HG03045 (cell line): Measurements from ENCODE around the gene MEGF6.

ENCODE experiments used
- ATAC-seq: cut with Tn5 transposase; IDR thresholded peaks from one replicate; pipeline ENCODE4 v1.9.1; 2021; ENCODE audit warnings: mild to moderate bottlenecking, moderate library complexity; ENCODE audit not compliant: unreplicated experiment

MEGF6 gene

GRCh38 chr1:3491291-3492246 is 119.7 kb downstream of the MEGF6 start:
- ATAC-seq: no peak

DNA sequence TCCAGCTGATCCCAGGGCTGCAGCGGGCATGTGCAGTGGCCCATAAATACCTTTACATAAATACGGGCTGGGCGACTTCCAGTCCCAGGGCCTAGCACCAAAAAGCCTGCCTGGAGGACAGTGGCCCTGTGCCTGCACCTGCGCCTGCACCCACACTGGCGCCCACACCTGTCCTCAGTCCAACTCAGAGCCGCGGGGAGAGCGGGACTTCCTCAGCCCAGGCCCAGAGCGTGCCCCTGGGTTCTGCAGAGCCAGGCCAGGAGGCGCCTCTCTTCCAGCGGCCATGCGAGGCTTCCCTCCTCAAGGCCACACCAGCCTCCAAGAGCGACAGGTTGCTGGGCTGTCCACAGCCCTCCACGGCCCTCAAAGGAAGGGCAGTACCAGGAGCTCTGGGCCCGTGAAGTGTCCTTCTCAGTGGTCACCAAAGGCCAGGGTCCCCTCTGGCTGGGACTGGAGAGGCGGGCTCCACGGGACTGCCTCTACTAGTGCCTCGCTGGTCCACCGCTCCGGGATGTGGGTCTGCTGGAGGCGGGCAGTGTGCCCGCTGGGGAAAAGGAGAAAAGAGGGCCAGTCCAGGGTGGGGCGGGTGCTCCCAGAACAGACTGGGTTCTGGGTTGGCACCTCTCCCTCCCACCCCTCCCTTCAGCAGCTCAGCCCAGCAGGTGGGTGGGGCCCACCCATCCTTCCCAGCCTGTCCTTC is 121.1 kb downstream of the MEGF6 start:
- ATAC-seq: no peak

GRCh38 chr1:3488432-3488831 is 122.9 kb downstream of the MEGF6 start:
- no peak for ATAC-seq

DNA sequence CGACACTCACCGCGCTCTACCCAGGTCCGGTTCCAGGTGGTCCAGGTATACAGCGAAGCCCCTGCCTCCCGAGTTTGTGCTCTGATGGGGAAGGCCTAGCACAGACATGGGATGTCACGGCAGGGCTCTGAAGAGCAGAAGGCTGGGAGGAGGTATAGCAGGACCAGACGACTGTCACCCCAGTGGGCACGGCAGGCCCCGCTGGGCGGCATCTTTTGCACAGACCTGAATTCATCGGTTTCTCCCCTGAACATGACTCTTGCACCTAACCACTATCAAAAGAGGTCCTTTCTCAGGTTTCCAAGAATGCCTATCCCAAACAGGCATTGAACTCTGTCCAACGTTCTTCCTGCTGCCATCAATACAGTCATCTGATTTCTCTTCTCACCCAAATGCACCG is 126.3 kb downstream of the MEGF6 start:
- ATAC-seq: no peak

GRCh38 chr1:3483801-3484444 is 127.4 kb downstream of the MEGF6 start:
- ATAC-seq: no peak

GRCh38 chr1:3483380-3483779 is 127.9 kb downstream of the MEGF6 start:
- ATAC-seq: no peak

DNA sequence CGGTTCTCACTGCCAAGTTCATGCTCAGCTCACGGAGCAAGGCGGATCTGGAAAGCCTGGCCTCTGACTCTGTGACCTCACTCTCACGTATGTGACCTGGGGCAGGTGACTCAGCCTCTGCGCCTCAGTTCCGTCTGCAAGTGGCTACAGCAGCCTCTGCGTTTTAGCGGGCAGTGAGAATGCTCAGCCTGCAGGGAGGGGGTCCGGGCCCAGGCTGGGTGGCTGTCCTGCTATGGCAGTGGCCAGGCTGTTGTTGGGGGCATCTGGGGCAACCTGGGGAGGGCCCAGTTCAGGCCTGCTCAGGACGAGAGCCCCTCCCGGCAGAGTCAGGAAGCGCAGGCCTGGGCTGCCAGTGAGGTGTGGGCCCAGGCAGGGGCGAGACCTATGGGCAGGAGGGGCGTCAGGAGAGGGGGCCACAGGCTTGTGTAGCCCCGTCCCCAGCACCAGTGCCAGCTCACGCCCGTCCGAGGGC is 128.9 kb downstream of the MEGF6 start:
- ATAC-seq: no peak

- no peak for ATAC-seq
Observed at GRCh38 chr1:3481836-3482375, 129.4 kb downstream of the MEGF6 start.

DNA sequence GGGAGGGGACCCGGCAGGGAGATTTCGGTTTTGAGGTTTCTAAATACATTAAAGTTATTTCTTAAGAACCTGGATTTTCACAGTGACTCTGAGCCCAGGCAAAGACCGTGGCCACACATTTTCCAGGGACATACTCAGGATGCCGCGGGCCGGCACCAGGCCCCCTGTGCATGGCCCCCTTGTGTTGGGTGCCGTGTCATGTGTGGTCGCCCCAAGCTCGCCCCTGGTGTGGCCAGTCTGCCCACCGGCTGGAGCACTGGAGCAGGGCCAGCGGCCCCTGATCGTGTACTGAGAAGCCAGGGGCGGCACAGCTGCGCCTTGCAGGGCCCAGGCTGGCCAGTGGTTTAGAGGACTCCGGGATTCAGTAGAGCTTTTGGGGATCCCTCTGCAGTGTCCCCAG is 130.3 kb downstream of the MEGF6 start:
- no peak for ATAC-seq

- ATAC-seq: no peak
Observed at GRCh38 chr1:3480369-3480719, 131.0 kb downstream of the MEGF6 start.

DNA sequence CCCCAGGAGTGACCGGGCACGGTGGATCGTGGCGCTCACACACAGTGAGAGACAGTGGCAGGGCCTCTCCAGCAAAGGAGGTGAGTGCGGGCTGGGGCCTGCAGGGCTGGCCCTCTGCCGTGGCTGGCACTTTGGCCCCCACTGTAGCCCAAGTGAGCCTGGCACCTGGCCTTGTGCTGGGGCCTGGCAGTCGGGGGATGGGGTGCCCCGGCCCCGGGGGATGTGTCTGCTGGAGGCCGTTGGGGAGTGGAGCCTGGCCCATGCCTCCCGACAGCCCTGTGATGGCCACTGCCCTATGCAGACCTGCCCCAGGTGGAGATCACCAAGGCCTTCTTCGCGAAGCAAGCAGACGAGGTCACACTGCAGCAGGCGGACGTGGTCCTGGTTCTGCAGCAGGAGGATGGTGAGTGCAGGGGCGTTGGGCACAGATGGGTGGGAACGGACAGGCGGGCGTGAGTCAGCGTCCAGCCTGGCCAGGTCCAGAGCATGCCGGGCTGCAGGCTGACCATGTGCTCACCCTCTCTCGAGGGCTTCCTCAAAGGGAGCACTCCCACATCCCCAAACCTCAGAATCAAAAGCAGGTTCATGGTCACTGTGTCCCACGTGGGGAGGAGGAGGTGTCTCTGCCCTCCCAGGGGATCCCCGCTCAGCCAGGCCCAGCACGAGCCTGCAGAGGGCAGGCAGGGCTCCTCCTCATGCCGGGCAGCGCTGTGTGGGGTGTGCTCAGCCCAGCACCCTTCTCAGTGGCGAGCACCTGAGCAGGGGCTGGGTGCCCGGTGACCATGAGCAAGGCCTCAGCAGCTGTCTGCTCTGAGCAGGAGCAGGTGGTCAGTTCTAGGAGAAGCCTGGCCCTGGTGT is 131.6 kb downstream of the MEGF6 start:
- ATAC-seq: no peak

GRCh38 chr1:3478187-3478586 is 133.1 kb downstream of the MEGF6 start:
- ATAC-seq: no peak

DNA sequence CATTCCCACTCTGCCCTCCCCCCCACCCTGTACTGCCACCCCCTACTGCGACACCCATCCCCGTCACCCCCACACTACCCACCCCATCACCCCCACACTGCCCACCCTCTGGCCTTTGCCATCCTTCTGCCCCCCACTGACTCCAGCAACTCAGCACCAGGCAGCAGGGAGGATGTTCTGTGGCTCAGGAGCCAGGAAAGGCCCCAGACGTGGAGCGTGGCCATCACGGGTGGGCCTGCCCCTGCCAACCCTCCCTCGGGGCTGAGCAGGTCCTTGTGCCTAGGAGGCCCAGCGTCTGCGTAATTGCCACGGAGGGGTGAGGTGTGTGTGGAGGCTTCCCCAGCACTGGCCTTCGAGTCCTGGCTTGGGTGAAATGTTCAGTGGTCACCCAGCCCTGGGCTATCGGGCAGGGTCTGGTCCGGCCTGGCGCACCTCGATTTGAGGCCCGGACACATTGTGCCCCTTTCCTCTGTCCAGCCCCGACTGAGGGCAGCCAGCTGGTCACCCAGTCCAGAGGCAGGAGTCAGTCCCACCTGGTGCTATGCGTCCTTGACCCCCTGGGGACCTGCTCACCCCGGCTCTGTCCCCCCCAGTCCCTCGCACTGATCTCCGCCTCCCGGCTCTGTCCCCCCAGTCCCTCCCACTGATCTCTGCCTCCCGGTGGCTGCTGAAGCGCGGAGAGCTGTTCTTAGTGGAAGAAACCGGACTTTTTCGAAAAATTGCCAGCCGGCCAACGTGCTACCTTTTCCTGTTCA is 133.9 kb downstream of the MEGF6 start:
- no peak for ATAC-seq

DNA sequence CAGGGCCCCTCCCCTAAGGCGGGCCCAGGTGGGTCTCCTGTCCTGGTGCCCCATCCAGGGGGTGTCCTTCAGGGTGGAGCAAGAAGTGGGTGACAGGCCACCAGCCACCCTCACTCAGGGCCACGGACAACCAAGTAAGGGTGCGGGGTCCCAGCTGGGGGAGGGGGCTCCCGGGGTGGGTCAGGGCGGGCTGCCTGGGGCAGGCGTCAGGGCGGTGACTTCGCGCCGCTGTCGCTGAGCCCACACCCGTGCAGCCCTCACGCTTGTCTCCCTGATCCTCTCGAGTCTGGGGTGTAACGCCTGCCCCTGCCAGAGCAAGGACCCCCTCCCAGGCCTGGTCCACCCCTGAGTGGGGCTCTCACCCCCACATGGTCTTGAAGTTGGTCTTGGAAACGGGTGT is 134.6 kb downstream of the MEGF6 start:
- no peak for ATAC-seq

- ATAC-seq: no peak
Observed at GRCh38 chr1:3475839-3476573, 135.3 kb downstream of the MEGF6 start.

- ATAC-seq: no peak
Observed at GRCh38 chr1:3474421-3474820, 136.9 kb downstream of the MEGF6 start.

DNA sequence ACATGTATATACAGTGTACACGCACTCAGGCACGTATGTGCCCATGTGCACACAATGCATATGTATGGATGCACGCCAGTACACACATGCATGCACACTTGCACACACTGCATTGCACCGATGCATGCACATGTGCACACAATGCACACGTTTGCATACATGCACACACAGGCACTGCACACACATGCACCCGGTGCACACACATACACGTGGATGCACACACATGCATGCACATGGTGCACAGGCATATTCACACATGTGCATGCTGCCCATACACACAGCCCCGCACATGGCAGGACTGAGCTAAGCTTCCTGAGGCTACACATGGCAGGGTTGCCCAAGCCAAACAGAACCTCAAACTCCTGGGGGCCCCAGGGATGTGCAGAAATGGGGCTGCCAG is 137.3 kb downstream of the MEGF6 start:
- no peak for ATAC-seq

- no peak for ATAC-seq
Observed at GRCh38 chr1:3473381-3473844, 137.9 kb downstream of the MEGF6 start.

GRCh38 chr1:3472906-3473305 is 138.4 kb downstream of the MEGF6 start:
- no peak for ATAC-seq
